H9 (cell line): ENCODE measurements around the gene PEX16. TPM values are rescaled to one million over a fixed set of nuclear protein-coding genes. Genes with fewer than 3 reads are reported as not detected.

ENCODE experiments used
- DNase-seq: peaks from one replicate; pipeline ENCODE4 v3.0.0-alpha.2; 2017
- H2AFZ ChIP-seq: one replicate; pipeline ENCODE4 v1.6.1; 2013; ENCODE audit warnings: mild to moderate bottlenecking, low read length, control low read depth, moderate library complexity
- H2AK5ac ChIP-seq: 2 replicates; pipeline ENCODE4 v1.6.1; 2013; ENCODE audit warnings: low read length, control low read depth, mixed read lengths; ENCODE audit not compliant: insufficient read length
- H2BK120ac ChIP-seq: one replicate; pipeline ENCODE4 v1.6.1; 2013; ENCODE audit warnings: low read depth, mild to moderate bottlenecking, low read length, control low read depth, inconsistent platforms; ENCODE audit not compliant: poor library complexity, severe bottlenecking
- H2BK12ac ChIP-seq: 2 replicates; pipeline ENCODE4 v1.6.1; 2013; ENCODE audit warnings: low read length, control low read depth, mixed read lengths, low read depth; ENCODE audit not compliant: insufficient read length
- H2BK15ac ChIP-seq: 2 replicates; pipeline ENCODE4 v1.6.1; 2013; ENCODE audit warnings: low read depth, low read length, control low read depth
- H2BK20ac ChIP-seq: one replicate; pipeline ENCODE4 v1.6.1; 2013; ENCODE audit warnings: low read depth, mild to moderate bottlenecking, low read length, control low read depth, inconsistent platforms; ENCODE audit not compliant: poor library complexity, severe bottlenecking
- H2BK5ac ChIP-seq: 2 replicates; pipeline ENCODE4 v1.6.1; 2013; ENCODE audit warnings: low read length, control low read depth, mixed read lengths; ENCODE audit not compliant: insufficient read length
- H3K14ac ChIP-seq: 2 replicates; pipeline ENCODE4 v1.6.1; 2013; ENCODE audit warnings: low read length, control low read depth; ENCODE audit not compliant: insufficient read depth
- H3K18ac ChIP-seq: 2 replicates; pipeline ENCODE4 v1.6.1; 2013; ENCODE audit warnings: low read depth, mild to moderate bottlenecking, mixed read lengths, low read length, control low read depth; ENCODE audit not compliant: insufficient read length
- H3K23ac ChIP-seq: 2 replicates; pipeline ENCODE4 v1.6.1; 2013; ENCODE audit warnings: low read length, control low read depth, mixed read lengths, low read depth; ENCODE audit not compliant: insufficient read length
- H3K23me2 ChIP-seq: 2 replicates; pipeline ENCODE4 v1.6.1; 2013; ENCODE audit warnings: low read depth, mild to moderate bottlenecking, mixed read lengths, low read length, control low read depth; ENCODE audit not compliant: insufficient read length, poor library complexity, severe bottlenecking
- H3K27ac ChIP-seq: 2 replicates; pipeline ENCODE4 v1.5.1; 2013; ENCODE audit warnings: low read length, control low read depth, mixed read lengths, low read depth; ENCODE audit not compliant: insufficient read length
- H3K27me3 ChIP-seq: 2 replicates; pipeline ENCODE4 v1.6.1; 2013; ENCODE audit warnings: low read length, control low read depth, inconsistent platforms; ENCODE audit not compliant: insufficient read depth
- H3K4ac ChIP-seq: 2 replicates; pipeline ENCODE4 v1.6.1; 2013; ENCODE audit warnings: low read depth, mild to moderate bottlenecking, control low read depth, inconsistent platforms, low read length, moderate library complexity
- H3K4me1 ChIP-seq: 2 replicates; pipeline ENCODE4 v1.6.1; 2013; ENCODE audit warnings: low read length, control low read depth, inconsistent platforms; ENCODE audit not compliant: insufficient read depth
- H3K4me2 ChIP-seq: 2 replicates; pipeline ENCODE4 v1.6.1; 2013; ENCODE audit warnings: low read length, control low read depth, mixed read lengths; ENCODE audit not compliant: insufficient read length, insufficient read depth
- H3K56ac ChIP-seq: 2 replicates; pipeline ENCODE4 v1.6.1; 2013; ENCODE audit warnings: low read depth, mild to moderate bottlenecking, mixed read lengths, low read length, control low read depth; ENCODE audit not compliant: insufficient read length
- H3K79me1 ChIP-seq: 2 replicates; pipeline ENCODE4 v1.6.1; 2013; ENCODE audit warnings: low read depth, mild to moderate bottlenecking, moderate library complexity, low read length, control low read depth, inconsistent platforms; ENCODE audit not compliant: insufficient read depth, poor library complexity, severe bottlenecking
- H3K79me2 ChIP-seq: 2 replicates; pipeline ENCODE4 v1.6.1; 2013; ENCODE audit warnings: low read length, control low read depth, inconsistent platforms; ENCODE audit not compliant: insufficient read depth
- H3K9ac ChIP-seq: 2 replicates; pipeline ENCODE4 v1.6.1; 2013; ENCODE audit warnings: low read length, control low read depth, mixed read lengths; ENCODE audit not compliant: insufficient read length; ENCODE audit errors: extremely low read depth
- H3K9me3 ChIP-seq: one replicate; pipeline ENCODE4 v1.6.1; 2013; ENCODE audit warnings: low read depth, low read length, inconsistent platforms; ENCODE audit not compliant: control insufficient read depth
- H3T11ph ChIP-seq: one replicate; pipeline ENCODE4 v1.6.1; 2013; ENCODE audit warnings: mild to moderate bottlenecking, low read length, control low read depth, inconsistent platforms
- H4K20me1 ChIP-seq: one replicate; pipeline ENCODE4 v1.6.1; 2013; ENCODE audit not compliant: control insufficient read depth, insufficient read length, insufficient read depth
- H4K5ac ChIP-seq: 2 replicates; pipeline ENCODE4 v1.6.1; 2013; ENCODE audit warnings: low read depth, mild to moderate bottlenecking, mixed read lengths, low read length, control low read depth; ENCODE audit not compliant: insufficient read length
- H4K8ac ChIP-seq: replicated peaks from 2 replicates; pipeline ENCODE4 v1.6.1; 2013; ENCODE audit warnings: low read length, control low read depth, mixed read lengths, low read depth; ENCODE audit not compliant: insufficient read length
- H4K91ac ChIP-seq: 2 replicates; pipeline ENCODE4 v1.6.1; 2013; ENCODE audit warnings: low read depth, mild to moderate bottlenecking, moderate library complexity, mixed read lengths, low read length, control low read depth; ENCODE audit not compliant: insufficient read length
- H3K27ac Mint-ChIP-seq, 3 experiments: 2 replicates in 2 of 3; 3 replicates in 1 of 3; pipeline ENCODE4 v1.8.0; 2020 to 2021; ENCODE audit warnings: mixed read lengths in 3 of 3, mild to moderate bottlenecking in 1 of 3, moderate library complexity in 1 of 3
- H3K27me3 Mint-ChIP-seq: 2 replicates; pipeline ENCODE4 v1.8.0; 2021; ENCODE audit warnings: low read depth, mild to moderate bottlenecking, moderate library complexity, mixed read lengths
- H3K36me3 Mint-ChIP-seq, 3 experiments: 2 replicates in 2 of 3; 3 replicates in 1 of 3; pipeline ENCODE4 v1.8.0; 2020 to 2021; ENCODE audit warnings: low read depth in 3 of 3, mixed read lengths in 3 of 3; ENCODE audit not compliant: insufficient read depth in 1 of 3
- H3K4me1 Mint-ChIP-seq, 2 experiments: 2 replicates each; pipeline ENCODE4 v1.8.0; 2020; ENCODE audit warnings: mixed read lengths in 2 of 2
- H3K4me3 Mint-ChIP-seq, 2 experiments: 2 replicates in 1 of 2; 3 replicates in 1 of 2; pipeline ENCODE4 v1.8.0; 2020 to 2021; ENCODE audit warnings: mild to moderate bottlenecking in 2 of 2, mixed read lengths in 2 of 2, moderate library complexity in 1 of 2
- H3K9me3 Mint-ChIP-seq, 2 experiments: 2 replicates in 1 of 2; 3 replicates in 1 of 2; pipeline ENCODE4 v1.8.0; 2020; ENCODE audit warnings: mild to moderate bottlenecking in 2 of 2, mixed read lengths in 2 of 2, moderate library complexity in 1 of 2
- WGBS: extraction: QIAGEN DNeasy Blood & Tissue Kit; methylation state at CpG from one replicate; pipeline ENCODE4 v1.1.7; 2013; ENCODE audit warnings: missing lambda C conversion rate, low lambda C conversion rate, mixed read lengths; ENCODE audit not compliant: insufficient read length; ENCODE audit errors: extremely low coverage; 5-methylcytosine and 5-hydroxymethylcytosine counted together
- total RNA-seq: library from RNA; stranded (reverse); gene quantifications from 2 replicates; pipeline ENCODE4 v1.2.1, GENCODE V29; 2021
- TF ChIP-seq, protein P1 (sequence below): fragments of 200-600 bp; sonication (generic); conservative IDR thresholded peaks from 3 replicates; pipeline ENCODE4 v1.8.0; 2021; ENCODE audit warnings: antibody characterized with exemption, mild to moderate bottlenecking

PEX16 gene
- total RNA-seq, 1 experiment from 2014 or later: 30.8 TPM

DNA sequence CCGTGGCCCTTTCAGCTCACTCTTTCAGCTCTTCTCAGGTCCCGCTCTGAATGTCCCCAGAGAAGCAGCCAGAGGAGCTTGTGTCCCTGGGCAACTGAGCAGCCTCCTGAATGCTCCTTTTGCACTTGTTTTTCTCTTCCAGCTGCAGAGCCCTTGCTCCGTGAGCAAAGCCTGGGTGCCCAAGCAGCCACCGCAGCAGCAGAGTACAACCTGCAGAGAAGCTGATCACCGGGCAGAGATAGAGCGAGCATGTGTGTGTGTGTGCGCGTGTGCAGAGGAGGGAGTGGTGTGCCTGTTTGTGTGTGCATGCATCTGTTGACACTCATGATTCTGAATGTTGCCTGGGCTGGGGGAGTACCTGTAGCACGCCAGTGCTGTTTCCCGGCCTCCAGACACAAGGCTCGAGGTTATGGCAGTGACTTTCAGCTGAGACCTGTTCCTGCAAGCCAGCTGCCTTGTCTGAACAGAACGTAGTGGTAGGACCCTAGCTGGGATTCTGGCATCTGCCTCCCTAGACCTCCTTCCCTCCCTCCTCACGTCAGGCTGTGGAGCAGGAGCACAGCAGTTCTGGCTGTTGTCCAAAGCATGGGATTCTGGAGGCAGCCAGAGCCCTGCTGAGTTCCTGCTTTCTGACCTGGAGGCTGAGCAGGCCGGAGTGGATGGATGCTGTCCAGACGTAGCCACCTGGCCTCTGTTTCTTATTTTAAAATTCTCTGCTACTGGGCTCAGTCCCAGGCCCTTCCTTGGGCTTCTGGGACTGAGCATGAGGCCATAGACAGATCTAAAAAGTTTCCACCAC lies 36.7 kb downstream of the PEX16 start:
- Mint-ChIP-seq H3K36me3 (peaks cover 0 to 10% (median 1%) of the 10 kb centered on the region in 3 experiments; a peak in 3 of 7 replicates), H3K27ac (no peak overlapping the region; a peak in 1 of 7 replicates), H3K9me3 (no peaks in the 10 kb centered on the region), H3K4me1 (peaks cover 14 to 19% of the 10 kb centered on the region in 2 experiments), H3K27me3 (peaks cover 10% of the 10 kb centered on the region), H3K4me3 (no peak overlapping the region)
- Histone ChIP-seq H3K4me1 (peaks cover 2% of the 10 kb centered on the region; the same call in 1 of the 2 replicates), H4K8ac (no peak overlapping the region), H3K27me3 (no peaks in the 10 kb centered on the region), H3K9ac (no peak overlapping the region), H2BK20ac (no peak overlapping the region), H3K18ac (no peak overlapping the region), H3K79me1 (no peaks in the 10 kb centered on the region), H3K4ac (no peak overlapping the region), H4K5ac (no peak overlapping the region), H3K9me3 (no peaks in the 10 kb centered on the region), H3K4me2 (no peak overlapping the region), H2AK5ac (no peak overlapping the region), H3K56ac (no peak overlapping the region), H2BK12ac (no peak overlapping the region), H3T11ph (no peak overlapping the region), H4K20me1 (no peaks in the 10 kb centered on the region), H4K91ac (no peak overlapping the region), H3K14ac (no peak overlapping the region), H2BK15ac (no peak overlapping the region), H3K23me2 (no peaks in the 10 kb centered on the region), H3K27ac (no peak overlapping the region), H3K23ac (no peak overlapping the region), H3K79me2 (no peaks in the 10 kb centered on the region), H2BK120ac (no peak overlapping the region), H2AFZ (no peak overlapping the region), H2BK5ac (no peak overlapping the region)
- TF ChIP-seq, protein P1, sequence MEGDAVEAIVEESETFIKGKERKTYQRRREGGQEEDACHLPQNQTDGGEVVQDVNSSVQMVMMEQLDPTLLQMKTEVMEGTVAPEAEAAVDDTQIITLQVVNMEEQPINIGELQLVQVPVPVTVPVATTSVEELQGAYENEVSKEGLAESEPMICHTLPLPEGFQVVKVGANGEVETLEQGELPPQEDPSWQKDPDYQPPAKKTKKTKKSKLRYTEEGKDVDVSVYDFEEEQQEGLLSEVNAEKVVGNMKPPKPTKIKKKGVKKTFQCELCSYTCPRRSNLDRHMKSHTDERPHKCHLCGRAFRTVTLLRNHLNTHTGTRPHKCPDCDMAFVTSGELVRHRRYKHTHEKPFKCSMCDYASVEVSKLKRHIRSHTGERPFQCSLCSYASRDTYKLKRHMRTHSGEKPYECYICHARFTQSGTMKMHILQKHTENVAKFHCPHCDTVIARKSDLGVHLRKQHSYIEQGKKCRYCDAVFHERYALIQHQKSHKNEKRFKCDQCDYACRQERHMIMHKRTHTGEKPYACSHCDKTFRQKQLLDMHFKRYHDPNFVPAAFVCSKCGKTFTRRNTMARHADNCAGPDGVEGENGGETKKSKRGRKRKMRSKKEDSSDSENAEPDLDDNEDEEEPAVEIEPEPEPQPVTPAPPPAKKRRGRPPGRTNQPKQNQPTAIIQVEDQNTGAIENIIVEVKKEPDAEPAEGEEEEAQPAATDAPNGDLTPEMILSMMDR: no peak
- WGBS: no CpG with 5 or more reads among the region's 15 CpGs
- DNase-seq: no peak
